Stimulated activated CD8-positive, alpha-beta memory T cell treated with anti-CD3 and anti-CD28 coated beads, Interleukin-12 subunit alpha, Interleukin-12 subunit beta, amount 100 ng/mL, for 4 hours (primary cell): Measurements from ENCODE around the gene GRK5.
"Not testable (repeated sequence)": the region's sequence is repeated elsewhere in the genome, so short reads cannot be mapped to it uniquely, and the experiment has no call there.

Experiments
- DNase-seq: peaks from one replicate; pipeline ENCODE4 v3.0.0-alpha.2; 2020; ENCODE audit warnings: low read depth

Gene GRK5

DNA sequence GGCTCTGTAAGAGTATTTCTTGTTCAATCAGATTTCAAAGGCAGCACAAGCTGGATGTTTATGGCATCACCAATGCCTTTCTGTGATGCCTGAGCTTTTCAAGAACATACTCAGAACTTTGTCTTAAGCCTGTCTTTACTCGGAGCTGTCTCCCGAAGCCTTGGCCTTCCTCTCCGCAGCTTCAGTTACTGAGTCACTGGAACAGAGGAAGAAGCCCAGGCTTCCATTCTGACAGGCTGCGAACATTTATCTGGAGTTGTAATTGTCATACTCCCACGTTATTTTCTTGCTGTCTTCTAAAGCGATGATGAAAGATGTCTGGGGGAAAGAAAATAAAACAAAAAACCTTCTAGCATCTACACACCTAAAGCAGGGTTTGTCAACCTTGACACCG, 43.9 kb downstream of the GRK5 start:
- no peak for DNase-seq

DNA sequence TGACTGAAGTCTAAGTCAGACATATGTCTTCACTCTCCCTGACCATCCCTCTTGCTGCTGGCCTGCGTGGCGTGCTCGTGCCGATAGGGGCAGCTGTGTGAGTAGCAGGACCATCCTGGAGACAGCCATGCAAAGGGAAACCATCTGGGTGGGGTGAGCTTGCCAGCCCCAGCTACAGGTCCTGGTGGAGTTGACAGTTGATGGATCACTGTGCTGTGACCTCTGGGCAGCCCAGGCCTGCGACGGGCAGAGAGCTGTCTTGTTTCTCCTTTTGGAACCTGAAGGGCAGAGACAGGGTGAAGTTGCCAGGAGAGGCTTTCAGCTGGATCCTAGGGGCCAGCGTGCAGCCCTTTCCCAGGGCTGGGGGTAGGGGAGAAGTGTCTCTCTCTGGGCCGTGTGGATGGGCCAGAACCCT, 44.7 kb downstream of the GRK5 start:
- no peak for DNase-seq

DNA sequence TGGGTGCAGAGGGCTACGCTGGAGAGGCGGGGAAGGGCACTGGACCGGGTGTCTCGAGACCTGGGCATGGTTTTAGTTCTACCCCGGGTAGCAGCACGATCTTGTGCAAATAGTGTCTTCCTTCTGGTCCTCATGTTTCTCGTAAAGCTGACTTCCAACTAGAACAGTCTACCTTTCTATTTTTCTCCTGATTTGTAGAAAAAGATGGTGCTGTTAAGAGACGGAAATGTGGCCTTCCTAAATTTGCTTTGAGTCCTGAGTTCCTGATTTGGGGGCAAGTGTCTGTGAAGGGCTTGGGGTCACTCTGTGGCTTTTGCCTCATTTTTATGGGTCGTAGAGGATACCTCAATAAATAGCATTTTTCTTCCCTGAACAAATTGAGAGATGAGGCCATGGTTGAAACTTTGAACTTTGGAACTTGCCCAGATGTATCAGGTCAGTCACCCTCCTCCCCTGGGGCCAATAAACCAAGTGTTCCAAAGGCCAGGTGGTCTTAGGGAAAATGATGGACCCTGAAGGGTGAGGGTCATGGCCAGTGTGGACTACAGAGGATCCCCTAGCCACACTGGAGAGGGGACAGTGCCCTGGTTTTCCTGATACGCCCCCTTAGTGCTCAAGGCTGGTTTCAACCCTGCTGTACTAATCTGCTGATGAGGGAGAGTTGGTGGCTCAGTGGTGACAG, 45.2 kb downstream of the GRK5 start:
- no peak for DNase-seq

DNA sequence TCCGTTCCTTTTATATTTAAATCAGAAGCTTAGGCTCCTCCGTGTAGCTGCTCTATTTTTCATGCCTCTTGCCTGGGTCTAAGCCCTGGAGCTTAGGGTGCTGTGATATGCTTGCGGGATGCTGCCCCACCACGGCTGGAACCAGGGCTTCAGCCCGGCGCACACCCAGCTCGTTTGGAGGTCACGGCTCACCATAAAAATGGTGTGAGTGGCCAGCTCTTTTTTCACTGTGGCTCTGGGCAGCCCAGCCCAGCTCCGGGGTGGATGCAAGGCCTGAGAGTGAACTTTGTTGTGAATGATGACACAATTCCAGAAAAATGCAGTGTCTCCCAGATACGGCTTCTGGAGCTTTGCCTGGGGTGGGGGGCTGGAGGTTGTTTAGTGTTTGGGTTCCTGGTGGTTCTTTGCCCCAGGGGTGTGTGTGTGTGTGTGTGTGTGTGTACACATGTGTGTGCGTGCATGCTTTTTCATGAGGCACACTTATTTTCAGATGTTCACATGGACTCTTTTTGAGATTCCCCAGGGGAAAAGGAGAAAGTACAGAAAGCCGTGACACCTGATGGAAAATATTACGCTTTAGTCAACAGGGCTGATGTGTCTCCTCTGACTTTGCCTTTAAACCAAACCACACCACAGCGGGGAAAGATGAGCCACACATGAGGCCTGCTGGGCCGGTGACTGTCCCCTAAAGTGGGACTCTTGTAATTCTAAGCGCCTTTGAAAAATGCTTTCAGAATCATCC, 46.2 kb downstream of the GRK5 start:
- no peak for DNase-seq

DNA sequence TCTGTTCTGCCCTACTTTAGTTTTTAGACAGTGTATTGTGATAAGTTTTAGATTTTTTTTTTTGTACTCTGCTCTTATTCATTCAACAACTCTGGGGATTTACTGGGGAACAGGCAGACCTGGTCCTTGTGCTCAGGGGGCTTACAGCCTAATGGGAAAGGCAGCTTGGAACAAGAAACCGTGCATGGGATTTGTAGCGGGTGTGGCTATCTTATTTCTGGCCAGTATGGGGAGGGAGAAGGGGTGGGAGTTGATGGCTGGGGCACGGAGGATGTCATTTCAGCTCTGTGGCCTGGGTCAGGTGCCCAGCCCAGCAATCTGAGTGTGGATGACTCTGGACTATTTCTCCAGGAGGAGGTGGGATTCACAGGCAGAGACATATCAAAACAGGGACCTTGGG, 47.0 kb downstream of the GRK5 start:
- DNase-seq = no peak

DNA sequence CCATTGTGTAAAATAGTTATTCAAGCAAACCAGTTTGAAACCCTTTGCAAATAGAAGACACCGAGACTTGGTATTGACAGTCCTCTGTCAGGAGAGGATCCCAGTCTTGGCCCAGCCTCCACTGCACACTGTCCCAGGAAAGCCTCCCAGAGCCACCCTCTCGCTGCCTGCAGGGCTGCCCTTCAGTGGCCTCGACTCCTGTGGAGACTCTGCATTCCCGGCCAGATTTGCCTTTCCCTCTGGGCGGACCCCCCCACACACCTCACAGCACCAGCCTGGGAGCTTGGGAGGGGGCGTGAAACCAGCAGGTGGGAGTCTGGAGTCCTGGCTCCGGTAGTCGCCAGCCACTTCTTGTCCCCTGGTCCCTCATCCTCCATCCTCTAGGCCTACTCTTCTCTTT, 48.7 kb downstream of the GRK5 start:
- DNase-seq = no peak

DNA sequence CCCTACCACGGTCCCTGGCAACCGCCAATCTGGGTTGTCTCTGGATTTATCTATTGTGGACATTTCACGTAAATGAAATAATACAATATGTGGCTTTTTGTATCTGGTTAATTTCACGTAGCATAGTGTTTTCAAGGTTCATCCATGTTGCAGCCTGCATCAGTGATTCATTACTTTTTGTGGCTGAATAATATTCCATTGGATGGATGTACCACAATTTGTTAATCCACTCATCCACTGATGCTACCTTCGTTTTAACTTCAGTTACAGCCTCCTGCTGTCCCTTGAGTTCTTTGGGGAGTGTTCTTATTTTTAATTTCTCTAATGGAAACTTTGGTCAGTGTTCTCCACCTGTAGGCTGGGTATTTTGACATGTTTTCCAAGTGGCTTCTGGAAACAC, 49.5 kb downstream of the GRK5 start:
- DNase-seq = no peak

DNA sequence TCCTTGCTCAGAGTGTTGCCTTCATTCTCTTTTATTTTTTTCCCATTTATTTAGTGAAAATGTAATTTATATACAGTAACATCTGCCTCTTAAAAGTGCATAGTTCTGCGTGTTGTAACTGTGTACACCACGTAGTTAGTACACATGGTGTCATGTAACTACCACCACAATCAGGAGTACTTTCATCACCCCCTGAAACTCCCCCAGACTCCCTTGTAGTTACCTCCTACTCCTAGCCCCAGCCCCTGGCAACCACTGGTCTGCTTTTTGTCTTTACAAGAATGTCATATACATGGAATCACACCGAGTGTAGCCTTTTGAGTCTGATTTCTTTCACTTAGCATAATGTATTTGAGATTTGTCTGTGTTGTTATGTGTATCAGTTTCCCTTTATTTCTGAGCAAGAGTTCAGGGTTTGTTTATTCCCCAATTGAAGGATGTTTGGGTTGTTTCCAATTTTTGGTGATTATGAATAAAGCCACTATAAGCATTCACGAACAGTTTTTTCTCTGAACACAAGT, 50.6 kb downstream of the GRK5 start:
- no peak for DNase-seq

DNA sequence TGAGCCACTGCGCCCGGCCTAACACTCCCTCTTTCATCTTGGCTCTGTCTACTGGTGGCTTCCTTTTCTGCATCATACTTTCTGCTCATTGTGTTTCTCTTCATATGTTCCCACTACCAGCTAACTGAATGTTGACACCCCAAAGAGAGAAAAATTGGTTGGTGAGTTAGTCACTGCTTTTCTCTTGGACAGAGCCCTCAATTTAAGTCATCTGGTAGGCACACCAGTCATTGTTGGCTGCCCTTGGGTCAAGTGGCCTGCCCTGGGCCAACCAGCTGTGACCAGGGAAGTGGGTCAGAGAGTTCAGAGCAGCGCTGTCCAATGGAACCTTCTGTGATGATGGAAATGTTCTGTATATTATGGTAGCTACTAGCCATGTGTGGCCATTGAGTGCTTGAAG, 52.0 kb downstream of the GRK5 start:
- no peak for DNase-seq

DNA sequence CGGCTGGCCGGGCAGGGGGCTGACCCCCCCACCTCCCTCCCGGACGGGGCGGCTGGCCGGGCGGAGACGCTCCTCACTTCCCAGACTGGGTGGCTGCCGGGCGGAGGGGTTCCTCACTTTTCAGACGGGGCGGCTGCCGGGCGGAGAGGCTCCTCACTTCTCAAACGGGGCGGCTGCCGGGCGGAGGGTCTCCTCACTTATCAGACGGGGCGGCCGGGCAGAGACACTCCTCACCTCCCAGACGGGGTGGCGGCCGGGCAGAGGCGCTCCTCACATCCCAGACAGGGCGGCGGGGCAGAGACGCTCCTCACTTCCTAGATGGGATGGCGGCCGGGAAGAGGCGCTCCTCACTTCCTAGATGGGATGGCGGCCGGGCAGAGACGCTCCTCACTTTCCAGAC, 53.6 kb downstream of the GRK5 start:
- not testable (repeated sequence) for DNase-seq

DNA sequence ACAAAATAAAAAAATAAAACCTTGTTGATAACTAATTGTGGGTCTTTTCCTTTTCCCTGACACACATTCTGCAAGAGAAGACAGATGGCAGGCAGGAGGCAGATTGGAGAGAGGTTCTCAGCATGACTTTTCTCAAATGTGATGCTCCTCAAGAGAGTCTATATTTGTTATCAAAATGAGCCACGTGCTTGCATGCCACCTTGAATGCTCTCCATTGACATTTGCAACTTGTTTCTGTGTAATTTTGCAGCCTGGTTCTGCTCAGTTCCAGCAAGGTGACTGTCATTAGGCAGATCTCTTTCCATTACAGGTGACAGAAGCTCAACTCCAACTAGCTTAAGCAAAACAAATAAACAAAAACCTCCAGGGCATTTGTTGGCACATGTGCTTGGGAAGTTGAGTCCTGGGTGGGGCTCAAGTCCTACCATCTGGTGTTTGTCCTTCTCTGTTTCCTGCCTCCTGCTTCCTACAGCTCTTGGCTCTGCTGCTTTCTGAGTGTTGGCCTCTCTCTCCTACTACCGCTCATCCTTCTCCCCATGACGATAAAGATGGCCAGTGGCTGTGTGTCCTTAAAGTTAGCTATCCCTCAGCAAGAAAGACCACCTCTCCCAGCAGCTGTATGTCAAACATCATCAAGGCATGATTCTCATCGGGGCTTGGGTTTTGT, 56.7 kb downstream of the GRK5 start:
- no peak for DNase-seq

DNA sequence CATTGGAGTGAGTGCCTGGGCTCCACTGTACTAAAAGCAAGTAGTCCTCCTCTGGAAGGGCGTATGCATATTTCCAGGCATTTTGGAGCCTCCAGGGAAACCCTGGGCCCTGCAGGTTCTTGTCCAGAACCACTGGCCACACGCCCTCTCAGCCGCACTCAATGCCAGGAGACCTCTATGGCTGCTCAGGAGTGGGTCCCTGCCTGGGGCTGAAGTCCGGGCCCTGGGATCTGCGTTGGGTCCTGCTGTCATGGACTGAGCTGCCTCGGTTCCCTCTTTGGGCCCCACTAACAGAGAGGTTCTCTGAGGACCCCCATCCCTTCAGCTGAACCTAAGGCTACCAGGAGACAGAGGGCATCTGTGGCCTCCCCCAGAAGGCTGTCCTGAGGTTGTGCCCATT, 58.3 kb downstream of the GRK5 start:
- no peak for DNase-seq

DNA sequence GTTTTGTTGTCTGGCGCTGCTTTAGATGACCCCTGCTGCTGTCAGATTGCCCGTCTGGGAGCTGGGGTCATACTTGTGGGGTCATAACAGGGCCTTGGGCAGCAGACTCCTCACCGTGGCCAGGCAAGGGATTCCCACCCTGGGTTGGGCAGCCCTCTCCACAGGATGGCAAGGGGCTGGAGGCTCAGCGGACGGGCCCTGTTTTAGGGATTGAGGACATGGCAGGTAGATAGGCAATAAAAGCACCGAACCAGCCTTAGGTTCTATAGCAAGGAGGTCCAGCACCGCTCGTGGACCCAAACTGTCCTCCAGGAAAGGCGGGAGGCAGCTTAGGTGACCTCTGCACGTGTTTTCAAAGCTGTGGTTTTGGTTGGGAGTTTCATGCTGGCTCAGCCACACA, 60.0 kb downstream of the GRK5 start:
- DNase-seq = no peak

DNA sequence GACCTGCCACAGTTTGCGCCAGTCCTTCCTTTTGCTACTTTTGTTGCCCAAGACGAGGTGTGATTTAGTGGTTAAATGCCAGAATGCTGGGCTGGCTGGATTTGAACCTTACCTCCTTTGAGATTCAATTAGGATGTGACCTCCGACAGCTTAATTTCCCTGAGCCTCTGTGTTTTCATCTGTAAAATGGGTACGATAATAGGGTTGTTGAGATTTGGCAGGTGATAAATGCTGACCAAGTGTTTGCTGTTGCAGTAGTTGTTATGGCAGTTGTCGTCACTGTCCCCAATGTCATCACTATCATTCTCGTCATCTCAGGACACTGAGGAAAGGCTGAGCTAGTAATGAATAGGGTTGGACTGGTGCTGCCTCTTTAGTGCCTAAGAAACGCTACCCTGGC, 61.1 kb downstream of the GRK5 start:
- DNase-seq = no peak

DNA sequence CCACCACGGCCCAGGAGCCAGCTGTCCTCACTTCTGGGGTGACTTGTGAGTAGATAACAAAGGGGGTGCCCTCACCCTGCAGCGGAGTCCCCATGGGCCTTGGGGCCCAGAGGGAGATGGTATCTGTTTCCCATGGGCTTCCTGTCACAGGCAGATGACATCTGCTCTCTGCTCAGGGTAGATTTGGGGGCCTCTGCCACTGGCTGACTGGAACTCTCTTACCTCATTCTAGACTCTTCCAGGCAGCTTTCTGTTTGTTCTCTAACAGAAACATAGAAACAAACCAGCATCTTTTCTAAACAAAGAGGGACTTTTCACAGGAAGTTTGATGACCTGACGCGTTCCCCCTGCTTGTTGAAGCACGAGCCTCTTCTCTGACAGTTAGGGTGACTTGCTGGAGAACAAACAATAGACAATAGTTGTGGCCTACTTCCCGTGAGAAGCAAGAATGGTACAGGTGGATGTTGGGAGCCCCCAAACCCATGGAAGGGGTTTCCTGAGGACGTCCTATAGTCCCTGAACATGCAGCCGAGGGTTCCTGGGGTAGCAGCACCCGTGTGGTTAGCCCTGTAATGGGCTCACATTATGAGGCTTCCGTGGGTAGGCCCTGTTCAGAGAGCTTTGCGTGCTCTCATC, 61.6 kb downstream of the GRK5 start:
- peak; percentile 32 for DNase-seq

DNA sequence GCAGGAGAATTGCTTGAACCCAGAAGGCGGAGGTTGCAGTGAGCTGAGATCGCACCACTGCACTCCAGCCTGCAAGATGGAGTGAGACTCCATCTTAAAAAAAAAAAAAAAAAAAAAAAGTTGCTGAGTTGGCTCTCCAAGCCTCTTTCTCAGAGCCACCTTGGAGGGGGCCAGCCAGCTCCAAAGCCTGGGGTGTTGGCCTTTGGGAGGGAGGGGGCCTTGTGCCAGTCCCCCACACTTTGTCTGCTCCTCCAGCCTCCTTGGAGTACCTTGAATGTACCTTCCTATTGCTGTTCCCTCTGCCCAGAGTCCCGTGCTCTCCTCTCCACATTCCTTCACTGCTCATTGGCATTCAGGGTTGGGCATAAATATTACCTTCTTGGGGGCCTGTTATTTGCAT, 62.4 kb downstream of the GRK5 start:
- no peak for DNase-seq

DNA sequence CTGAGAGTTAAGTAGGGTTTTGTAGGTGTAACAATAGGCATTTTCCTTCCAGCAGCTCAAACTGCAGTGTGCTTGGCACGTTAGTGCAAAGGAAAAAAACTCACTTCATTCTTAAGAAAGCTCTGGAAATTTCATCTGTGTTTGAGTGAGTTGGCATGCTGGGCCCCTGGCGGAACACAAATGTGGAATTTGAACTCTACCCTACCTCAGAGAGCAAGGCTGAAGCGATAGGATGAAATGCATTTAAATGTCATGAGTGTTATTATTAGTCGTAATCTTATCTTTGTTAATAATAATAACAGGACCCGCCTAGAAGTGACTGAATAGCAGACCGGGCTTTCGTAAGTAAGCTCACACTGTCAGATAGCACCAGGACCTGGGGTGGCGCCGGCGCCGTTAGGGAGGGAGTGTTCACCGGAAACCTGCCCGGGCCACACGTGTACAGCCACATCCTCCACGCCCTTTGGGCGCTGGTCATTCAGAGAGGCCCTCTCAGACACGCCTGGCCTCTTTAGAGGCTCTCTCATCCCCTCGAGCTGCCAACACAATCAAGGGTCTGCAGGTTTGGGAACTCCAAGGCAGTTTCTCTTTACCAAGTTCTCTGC, 63.5 kb downstream of the GRK5 start:
- peak; percentile 28 for DNase-seq

DNA sequence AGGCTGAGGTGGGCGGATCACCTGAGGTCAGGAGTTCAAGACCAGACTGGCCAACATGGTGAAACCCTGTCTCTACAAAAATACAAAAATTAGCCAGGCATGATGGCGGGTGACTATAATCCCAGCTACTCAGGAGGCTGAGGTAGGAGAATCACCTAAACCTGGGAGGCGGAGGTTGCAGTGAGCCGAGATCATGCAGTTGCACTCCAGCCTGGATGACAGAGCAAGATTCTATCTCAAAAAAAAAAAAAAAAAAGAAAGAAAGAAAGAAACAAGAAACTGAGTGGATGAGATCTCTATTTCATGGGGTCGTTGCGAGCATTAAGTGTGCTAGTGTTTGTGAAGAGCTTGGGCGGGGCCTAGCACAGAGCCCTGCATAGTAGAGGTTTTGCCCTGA, 65.0 kb downstream of the GRK5 start:
- DNase-seq = not testable (repeated sequence)

DNA sequence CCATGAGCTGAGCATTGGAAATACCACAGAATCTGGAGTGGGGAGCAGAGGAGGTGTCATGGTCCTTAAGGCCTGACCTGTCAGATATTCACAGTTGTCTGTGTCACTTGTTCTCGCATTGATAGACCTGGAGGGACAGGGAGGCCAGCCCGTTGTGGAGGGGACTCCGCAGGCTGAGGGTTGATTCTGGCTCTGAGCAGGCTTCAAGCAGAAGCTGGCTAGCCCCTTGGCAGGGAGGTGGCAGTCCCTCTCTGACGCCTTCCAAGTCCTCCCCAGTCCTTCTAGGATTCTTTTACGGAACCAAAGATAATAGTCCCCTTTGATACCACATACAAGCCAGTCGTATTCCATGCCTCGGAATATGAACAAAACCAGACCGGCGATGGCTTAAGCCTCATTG, 65.4 kb downstream of the GRK5 start:
- DNase-seq = no peak

DNA sequence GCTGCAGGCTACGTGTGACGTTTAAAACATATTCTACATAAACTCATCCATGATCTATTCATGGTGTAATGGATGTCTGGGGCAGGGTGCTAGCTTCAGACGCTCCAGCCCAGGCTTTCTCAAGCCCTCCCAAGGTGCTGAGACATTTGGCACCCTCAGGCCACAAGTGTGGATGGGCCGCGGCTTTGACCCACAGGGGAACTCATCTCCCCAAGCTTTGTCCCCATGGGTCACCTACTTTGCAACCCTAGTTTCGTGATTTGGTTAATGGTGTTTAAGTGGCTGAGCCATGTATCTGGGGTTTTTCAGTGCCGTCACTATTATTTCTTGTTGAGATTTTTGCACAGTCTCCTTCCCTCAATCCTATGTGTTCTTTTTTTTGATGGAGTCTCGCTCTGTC, 66.0 kb downstream of the GRK5 start:
- no peak for DNase-seq

DNA sequence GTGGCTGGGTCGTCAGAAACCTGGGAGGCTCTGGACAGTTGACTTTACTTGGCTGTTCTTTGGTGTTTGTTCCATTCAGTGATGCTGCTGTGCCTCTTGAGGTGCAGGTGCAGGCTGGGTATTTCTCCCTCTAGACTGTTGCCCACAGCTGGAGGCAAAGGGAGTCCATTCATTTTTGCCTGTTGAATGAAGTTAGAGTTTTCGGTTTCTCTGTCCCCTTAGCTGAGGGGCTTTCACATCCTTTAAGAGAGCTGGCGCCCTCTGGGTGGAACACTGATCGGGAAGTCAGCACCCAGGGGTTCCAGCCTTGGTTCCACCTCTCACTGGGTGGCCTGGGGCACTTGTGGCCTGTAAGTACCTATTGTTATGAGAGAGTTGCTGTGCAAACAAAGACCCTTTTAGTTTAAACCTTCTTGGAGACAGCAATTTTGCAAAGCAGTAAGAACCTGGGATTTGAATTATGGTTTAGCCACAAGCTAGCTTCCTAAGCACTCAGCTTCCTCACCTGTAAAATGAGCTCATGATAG, 67.2 kb downstream of the GRK5 start:
- no peak for DNase-seq

DNA sequence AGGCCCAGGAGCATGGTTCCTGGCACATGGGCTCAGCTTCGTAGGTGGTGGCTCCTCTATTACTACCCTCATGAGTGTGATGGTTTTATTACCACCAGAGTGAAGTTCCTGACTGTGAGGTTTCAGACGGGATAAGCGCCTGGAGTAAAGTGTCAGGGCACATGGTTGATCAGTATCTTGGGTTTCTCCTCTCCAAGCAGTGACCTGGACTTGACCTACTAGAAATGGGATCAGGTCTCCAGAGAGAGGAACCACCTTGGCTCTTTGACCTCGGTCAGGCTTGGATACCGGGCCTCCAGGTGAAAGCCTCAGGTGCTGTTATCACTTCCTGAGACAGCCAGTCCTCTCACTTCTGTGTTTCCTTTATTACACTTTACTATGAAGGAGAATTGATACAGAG, 67.7 kb downstream of the GRK5 start:
- DNase-seq = no peak
